Measurements from ENCODE around the gene MOSMO. TPM values are rescaled to one million over a fixed set of nuclear protein-coding genes. Genes with fewer than 3 reads are reported as not detected.
A peak's percentile ranks its signal among the peaks of the same experiment; 100 is the strongest.

The MOSMO gene
- total RNA-seq, 1 donor from 2014 or later: 13.0 TPM

DNA sequence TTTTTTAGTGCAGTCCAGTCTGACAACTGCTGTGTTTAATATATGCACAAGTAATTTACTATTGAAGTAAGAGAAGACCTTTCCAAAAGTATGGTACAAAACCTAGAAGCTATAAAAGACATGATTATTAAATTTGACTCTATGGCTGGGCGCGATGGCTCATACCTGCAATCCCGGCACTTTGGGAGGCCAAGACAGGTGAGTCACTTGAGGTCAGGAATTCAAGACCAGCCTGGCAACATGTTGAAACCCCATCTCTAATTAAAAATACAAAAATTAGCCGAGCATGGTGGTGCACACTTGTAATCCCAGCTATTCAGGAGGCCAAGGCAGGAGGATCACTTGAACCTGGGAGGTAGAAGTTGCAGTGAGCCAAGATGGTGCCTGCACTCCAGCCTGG is 43.1 kb downstream of the MOSMO start:
- H3K27me3 Mint-ChIP-seq (ENCODE audit: unreplicated experiment): no peaks in the 10 kb centered on the region
- H3K27ac Mint-ChIP-seq (ENCODE audit: unreplicated experiment): no peak overlapping the region
- TF ChIP-seq, protein P1, sequence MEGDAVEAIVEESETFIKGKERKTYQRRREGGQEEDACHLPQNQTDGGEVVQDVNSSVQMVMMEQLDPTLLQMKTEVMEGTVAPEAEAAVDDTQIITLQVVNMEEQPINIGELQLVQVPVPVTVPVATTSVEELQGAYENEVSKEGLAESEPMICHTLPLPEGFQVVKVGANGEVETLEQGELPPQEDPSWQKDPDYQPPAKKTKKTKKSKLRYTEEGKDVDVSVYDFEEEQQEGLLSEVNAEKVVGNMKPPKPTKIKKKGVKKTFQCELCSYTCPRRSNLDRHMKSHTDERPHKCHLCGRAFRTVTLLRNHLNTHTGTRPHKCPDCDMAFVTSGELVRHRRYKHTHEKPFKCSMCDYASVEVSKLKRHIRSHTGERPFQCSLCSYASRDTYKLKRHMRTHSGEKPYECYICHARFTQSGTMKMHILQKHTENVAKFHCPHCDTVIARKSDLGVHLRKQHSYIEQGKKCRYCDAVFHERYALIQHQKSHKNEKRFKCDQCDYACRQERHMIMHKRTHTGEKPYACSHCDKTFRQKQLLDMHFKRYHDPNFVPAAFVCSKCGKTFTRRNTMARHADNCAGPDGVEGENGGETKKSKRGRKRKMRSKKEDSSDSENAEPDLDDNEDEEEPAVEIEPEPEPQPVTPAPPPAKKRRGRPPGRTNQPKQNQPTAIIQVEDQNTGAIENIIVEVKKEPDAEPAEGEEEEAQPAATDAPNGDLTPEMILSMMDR (IDR thresholded peaks at IDR 0.05; ENCODE audit: partially characterized antibody, unreplicated experiment): no peak
- DNase-seq: no peak
- H3K4me3 Mint-ChIP-seq (ENCODE audit: unreplicated experiment): no peak overlapping the region
- no peaks in the 10 kb centered on the region for H3K9me3 Mint-ChIP-seq (ENCODE audit: unreplicated experiment)
- H3K36me3 Mint-ChIP-seq (ENCODE audit: unreplicated experiment): no peaks in the 10 kb centered on the region
- H3K4me1 Mint-ChIP-seq (ENCODE audit: low read depth, unreplicated experiment): no peaks in the 10 kb centered on the region

DNA sequence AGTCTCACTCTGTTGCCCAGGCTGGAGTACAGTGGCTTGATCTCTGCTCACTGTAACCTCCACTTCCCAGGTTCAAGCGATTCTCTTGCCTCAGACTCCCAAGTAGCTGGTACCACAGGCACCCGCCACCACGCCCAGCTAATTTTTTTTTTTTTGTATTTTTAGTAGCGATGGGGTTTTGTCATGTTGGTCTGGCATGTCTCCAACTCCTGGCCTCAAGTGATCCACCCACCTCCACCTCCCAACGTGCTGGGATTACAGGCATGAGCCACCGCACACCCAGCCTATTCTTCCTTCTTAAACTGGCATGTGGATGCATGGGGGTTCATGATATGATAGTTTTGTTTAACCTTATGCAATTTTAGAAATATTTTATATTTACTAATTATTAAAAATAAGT is 45.1 kb downstream of the MOSMO start:
- H3K9me3 Mint-ChIP-seq (ENCODE audit: unreplicated experiment): no peaks in the 10 kb centered on the region
- no peaks in the 10 kb centered on the region for H3K4me1 Mint-ChIP-seq (ENCODE audit: low read depth, unreplicated experiment)
- DNase-seq: no peak
- no peaks in the 10 kb centered on the region for H3K27me3 Mint-ChIP-seq (ENCODE audit: unreplicated experiment)
- TF ChIP-seq, protein P1 (IDR thresholded peaks at IDR 0.05; ENCODE audit: partially characterized antibody, unreplicated experiment): no peak
- no peak overlapping the region for H3K27ac Mint-ChIP-seq (ENCODE audit: unreplicated experiment)
- H3K4me3 Mint-ChIP-seq (ENCODE audit: unreplicated experiment): no peak overlapping the region
- H3K36me3 Mint-ChIP-seq (ENCODE audit: unreplicated experiment): no peaks in the 10 kb centered on the region

DNA sequence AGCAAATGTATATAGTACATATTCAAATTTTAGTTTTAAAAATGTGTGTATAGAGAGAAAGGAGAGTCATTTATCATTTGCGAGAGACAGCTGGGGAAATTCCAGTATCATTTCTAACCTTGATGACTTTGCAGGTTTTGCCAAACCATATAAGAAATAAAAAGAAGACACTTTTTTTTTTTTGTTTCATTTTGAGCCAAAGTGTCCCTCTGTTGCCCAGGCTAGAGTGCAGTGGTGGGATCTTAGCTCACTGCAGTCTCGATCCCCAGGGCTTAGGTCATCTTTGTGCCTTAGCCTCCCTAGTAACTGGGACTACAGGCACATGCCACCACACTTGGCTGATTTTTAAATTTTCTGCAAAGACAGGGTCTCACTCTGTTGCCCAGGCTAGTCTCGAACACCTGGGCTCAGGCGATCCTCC is 46.0 kb downstream of the MOSMO start:
- TF ChIP-seq, protein P1 (IDR thresholded peaks at IDR 0.05; ENCODE audit: partially characterized antibody, unreplicated experiment): no peak
- Mint-ChIP-seq H3K9me3 (ENCODE audit: unreplicated experiment) (no peaks in the 10 kb centered on the region), H3K27me3 (ENCODE audit: unreplicated experiment) (no peaks in the 10 kb centered on the region), H3K4me3 (ENCODE audit: unreplicated experiment) (no peak overlapping the region), H3K4me1 (ENCODE audit: low read depth, unreplicated experiment) (peaks cover 4% of the 10 kb centered on the region), H3K27ac (ENCODE audit: unreplicated experiment) (no peak overlapping the region), H3K36me3 (ENCODE audit: unreplicated experiment) (no peaks in the 10 kb centered on the region)
- no peak for DNase-seq

DNA sequence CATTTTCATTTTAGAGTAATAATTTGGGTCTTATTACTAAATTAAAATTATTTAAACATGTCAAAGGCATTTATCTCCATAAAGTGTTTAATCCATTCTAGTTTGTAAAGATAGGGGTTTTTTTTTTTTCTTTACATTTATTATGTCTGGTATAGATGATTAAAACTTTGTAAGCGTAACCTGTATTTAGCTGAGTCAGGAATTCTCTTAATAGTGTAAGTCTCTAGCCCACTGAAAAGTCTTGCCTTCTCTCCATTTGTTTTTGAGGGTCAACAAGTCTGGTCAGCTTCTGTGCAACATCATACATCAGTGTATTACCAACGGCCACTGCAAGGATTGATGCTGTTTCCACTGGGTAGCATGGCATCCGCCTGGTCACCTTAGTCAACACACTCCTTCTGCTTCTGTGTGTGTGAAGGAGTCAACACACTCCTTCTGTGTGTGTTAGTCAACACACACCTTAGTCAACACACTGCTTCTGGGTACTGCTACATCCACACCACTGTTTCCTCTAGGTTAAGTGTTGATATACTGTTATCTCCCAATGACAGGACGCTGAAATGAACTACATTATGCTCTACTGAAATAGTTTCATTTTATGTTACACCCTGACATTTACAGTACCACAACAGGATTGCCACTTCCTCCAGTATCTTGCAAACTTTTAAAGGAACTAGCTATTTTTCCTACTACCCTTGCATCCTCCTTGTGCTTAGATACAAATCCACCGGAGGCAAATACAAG is 47.1 kb downstream of the MOSMO start:
- Mint-ChIP-seq H3K9me3 (ENCODE audit: unreplicated experiment) (no peaks in the 10 kb centered on the region), H3K4me3 (ENCODE audit: unreplicated experiment) (no peak overlapping the region), H3K27me3 (ENCODE audit: unreplicated experiment) (no peaks in the 10 kb centered on the region), H3K27ac (ENCODE audit: unreplicated experiment) (no peak overlapping the region), H3K36me3 (ENCODE audit: unreplicated experiment) (no peaks in the 10 kb centered on the region), H3K4me1 (ENCODE audit: low read depth, unreplicated experiment) (peaks cover 4% of the 10 kb centered on the region)
- TF ChIP-seq, protein P1 (IDR thresholded peaks at IDR 0.05; ENCODE audit: partially characterized antibody, unreplicated experiment): no peak
- no peak for DNase-seq

DNA sequence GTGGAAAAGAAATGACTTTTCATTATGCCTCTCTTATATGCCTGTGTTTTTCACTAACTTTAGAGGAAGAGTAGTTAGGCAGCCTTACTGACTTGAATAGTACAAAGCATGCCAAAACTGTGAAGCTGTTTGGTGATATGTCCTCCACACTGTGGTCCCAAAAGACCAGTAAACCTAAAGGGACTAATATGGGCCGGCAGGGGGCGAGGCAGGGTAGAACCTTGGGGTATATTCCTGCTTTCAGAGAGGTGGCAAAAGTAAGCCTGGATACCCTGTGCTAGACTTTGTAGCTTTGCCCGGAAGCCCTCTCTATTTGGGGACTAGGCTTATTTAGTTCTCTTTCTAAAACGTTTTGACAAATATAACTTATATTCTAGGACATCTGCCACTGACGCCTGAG is 48.0 kb downstream of the MOSMO start:
- DNase-seq: peak; percentile 38
- Mint-ChIP-seq H3K27me3 (ENCODE audit: unreplicated experiment) (no peaks in the 10 kb centered on the region), H3K27ac (ENCODE audit: unreplicated experiment) (no peak overlapping the region), H3K9me3 (ENCODE audit: unreplicated experiment) (no peaks in the 10 kb centered on the region), H3K4me1 (ENCODE audit: low read depth, unreplicated experiment) (peaks cover 4% of the 10 kb centered on the region), H3K36me3 (ENCODE audit: unreplicated experiment) (no peaks in the 10 kb centered on the region), H3K4me3 (ENCODE audit: unreplicated experiment) (no peak overlapping the region)
- TF ChIP-seq, protein P1 (IDR thresholded peaks at IDR 0.05; ENCODE audit: partially characterized antibody, unreplicated experiment): no peak

Measured in glutamatergic neuron (in vitro differentiated cells).